AG08396 (cell line): Measurements from ENCODE around the gene ZBTB16.

Experiments used
- DNase-seq: peaks from one replicate; pipeline ENCODE4 v3.0.0; 2012; ENCODE audit warnings: low spot score, mixed read lengths

ZBTB16 gene

DNA sequence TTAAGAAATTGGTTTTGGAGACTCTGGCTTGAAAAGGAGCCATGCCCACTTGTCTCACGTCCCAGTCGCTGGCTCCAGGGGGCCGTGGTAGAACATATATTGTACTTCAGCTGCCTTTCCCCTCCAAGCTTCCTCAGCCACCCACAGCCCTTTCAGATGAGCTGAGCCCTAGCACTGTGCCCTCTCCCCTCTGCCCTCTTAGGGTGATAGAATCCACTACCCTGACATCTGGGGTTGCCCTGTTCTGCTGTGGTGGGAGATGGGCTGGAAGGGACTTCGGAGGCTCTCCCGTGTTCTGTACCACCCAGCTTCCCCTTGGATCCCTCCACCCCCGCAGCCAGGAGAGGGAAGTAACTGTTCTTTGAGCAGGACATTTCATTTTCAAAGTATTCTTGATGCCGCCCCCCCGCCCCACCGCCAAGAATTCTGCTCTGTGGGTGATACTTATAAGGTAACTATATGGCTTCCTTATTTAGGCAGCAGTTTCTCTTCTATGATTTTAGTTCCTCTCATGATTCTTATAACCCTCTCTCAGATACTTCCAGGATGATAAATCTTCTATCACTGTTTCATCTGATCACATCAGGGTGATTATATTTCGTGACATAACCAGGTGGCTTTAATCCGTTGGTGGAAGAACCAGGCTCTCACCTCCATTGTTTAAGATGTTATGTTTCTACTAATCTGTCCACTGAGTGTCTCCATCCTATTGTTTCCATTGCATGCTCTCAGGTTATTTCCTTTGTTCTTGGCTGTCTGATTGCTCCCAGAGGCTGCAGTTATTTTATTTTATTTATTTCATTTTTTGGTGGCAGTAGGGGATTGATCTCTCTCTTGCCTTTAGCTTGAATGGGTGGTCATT is 24.1 kb downstream of the ZBTB16 start:
- no peak for DNase-seq

DNA sequence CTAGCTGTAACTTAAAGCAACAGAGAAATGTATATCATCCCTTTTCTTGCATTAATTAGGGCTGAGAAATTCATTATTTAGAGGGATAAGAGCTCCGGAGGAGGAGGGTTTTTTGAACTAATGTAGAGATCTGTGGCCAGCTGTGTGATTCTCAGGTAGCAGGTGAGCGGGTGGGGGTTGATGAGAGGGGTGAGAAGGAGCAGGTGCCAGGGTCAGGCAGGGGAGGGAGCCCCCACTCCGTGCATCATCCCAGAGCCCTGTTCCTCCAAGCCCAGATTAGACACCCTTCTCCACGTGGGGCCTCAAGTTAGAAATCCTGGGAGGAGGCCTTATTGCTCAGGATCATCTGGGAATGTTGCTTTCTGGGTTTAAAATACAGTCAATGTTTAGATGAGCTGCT is 24.9 kb downstream of the ZBTB16 start:
- DNase-seq = no peak

DNA sequence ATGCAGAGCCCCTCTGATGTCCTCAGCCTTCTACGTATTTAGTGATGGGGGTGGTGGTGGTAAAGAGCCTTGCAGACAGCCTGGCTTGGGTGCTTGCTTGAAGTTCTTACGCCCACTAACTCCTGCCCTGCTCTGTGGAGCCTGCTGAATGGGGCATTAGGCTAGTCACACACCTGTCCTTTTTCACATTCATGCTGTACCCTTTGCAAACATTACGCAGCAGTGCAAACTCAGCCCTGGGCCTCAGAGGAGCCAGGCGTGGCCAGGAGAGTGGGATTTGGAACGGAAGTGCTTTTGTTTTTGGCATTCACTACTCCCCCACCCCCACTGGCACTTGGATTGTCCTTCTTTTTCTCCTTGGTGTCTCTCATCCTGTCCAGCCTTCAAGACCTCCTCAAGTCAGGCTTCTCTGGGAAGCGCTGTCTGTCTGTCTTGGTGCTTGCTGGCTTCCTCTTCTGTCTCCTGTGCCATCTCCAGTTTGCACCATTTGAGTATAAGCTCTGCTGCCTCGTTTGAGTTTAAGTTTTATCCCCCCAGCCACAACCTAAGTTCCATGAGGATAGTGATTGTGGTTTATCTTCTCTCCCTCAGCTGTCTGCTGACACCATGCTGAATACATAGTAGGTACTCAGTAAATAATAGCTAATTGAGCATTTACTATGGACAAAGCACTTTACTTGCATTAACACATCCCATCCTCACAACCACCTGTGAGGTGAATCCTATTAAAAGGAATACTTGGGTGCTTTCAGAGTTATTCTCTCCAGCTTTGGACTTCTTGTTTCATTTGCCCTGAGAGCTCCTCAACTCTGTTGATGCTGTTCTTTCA is 26.7 kb downstream of the ZBTB16 start:
- no peak for DNase-seq

DNA sequence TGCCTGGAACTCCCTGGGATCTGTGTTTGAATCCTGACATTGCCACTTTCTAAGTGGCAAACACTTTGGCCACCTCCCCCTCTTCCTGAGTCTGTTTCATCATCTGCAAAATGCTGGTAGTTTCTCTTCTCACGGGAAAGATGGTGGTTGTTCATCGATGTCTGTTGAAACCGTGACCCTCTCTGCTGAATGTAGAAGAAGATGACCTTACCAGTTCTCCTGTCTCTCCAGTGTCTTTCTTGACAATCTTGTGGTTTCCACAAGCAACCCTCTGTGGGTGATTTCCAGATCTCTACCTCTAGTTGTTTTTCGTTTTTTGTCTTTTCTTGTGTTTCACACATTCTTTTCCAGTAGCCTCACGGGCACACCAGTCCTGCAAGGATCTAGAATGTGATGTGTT is 27.5 kb downstream of the ZBTB16 start:
- DNase-seq = no peak

DNA sequence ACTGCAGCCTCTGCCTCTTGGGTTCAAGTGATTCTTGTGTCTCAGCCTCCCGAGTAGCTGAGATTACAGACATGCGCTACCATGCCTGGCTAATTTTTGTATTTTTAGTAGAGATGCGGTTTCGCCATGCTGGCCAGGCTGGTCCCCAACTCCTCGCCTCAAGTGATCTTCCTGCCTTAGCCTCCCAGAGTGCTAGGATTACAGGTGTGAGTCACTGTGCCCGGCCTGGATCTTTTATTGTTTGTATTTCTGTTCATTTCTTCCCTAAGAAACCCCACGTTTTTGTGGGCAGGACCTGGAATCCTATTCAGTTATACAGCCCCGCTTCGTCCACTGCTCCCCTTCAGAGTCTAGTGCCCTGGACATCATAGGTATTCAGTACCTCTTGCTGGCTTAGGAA is 28.7 kb downstream of the ZBTB16 start:
- DNase-seq = no peak

DNA sequence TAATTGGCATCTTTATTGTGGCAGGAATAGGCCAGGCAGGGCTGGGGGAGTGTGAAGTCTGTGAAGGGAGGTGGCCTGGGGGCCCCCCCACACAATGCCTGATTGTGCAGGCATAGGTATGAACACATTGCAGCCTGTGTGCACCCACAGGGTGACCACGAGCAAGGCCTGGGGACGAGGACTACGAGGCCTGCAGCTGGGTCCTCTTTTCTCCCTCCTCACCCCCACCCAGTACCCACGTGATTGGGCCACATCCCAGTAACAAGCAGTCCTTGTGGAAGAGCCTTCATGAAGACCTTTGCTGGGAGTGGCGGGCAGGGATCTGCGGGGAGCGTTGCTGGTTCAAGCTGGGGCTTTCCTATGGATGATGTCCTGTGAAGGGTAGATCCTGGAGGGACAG is 29.3 kb downstream of the ZBTB16 start:
- DNase-seq = no peak

DNA sequence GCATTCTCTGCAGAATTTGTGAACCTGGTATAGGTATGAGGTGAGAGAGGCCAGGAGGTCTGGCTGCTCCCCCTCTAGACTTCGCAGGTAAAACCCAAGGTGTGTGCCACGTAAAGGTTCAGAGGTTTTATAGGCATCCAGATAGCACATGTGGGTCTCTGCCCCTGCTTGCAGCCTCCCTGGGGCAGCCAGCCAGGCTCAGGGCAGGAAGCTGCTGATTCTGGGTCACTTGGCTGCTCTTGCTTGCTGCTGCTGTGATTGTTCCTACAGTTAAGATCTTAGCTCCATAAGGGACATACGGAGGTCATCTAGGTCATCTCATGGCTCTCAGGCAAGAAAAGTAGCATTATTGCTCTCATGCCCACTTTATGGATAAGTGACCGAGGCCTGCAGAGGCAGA is 30.2 kb downstream of the ZBTB16 start:
- no peak for DNase-seq

DNA sequence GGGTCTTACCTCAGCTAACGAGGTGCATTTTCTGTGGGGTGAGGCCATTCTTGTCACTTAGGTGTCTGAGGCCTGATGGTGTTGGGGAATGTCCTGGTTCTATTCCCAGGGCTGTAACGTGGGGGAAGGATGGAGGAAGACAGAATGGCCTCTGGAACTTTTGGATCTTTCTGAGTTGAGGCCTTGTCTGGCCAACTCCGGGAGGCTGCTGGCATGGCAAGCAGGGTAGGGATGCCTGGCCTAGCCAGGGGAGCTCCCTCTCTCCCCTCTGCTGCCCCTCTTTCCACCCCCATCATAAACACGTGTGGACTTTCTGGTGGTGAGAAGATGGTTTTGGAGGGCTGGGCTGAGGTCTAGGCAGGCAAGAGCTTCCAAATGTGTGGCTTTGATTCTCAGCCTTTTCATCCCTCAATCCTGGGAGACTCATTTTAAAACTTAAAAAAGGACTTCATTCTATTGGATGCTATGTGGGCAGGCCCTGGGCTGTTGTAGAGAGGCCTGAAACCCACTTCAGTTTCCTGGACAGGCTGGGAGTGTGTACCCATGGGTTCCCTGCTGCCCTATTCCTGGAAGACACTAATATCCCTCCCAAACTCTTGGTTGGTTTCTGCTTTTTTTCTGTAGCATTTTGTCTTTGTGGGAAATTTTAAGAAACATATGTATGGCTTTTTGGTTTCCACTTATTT is 30.9 kb downstream of the ZBTB16 start:
- DNase-seq = no peak

DNA sequence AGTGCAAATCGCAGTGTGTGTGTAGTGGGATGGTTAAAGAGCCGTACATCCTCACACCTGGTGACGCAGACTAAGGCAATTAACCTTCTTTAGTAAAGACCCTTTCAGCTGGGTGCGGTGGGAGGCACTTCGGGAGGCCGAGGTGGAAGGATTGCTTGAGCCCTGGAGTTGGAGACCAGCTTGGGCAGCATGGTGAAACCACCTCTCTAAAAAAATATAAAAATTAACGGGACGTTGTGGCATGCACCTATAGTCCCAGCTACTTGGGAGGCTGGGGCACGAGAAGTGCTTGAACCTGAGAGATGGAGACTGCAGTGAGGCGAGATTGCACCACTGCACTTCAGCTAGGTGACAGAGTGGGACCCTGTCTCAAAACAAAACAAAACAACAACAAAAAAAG is 31.5 kb downstream of the ZBTB16 start:
- DNase-seq = no peak

DNA sequence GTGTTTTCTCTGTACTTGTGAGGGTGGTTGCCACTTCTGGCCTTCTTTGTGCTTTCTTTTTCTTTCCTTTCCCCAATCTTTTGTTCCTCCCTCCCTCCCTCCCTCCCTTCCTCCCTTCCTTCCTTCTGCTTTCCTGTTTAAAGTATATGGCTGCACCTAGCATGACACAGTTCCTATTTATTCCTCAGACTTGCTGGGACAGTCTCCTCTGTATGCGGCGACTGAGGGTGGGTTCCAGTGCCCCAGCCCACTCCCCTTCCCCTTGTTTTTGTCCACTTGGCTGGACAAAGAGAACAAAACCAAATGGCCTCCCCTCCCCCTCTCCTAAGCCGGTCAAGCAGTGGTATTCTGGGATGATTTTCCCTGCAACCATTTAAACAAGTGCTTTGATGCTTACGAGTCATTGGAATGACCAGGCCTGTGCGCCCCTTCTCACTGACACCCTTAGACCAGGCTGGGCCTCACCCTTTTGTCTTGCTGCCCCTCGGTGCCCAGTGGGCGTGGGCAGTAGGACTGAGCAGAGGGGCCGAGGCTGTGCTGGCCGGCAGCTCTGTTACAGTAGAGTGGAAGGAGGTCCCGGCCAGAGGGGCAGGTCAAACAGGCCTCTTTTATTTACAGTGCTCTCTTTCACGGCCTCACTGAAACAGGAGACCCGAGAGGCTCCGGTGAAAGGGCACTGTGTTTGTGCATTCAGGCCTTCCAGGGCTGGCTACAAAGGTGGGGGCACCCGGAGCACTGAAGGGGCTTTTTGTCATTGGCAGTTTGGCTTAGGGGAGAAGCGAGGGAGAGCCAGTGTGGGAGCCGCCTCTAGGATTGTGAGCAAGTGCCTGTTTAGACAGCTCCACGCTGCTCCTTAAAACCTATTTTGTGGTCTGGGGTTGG is 32.2 kb downstream of the ZBTB16 start:
- DNase-seq = no peak

DNA sequence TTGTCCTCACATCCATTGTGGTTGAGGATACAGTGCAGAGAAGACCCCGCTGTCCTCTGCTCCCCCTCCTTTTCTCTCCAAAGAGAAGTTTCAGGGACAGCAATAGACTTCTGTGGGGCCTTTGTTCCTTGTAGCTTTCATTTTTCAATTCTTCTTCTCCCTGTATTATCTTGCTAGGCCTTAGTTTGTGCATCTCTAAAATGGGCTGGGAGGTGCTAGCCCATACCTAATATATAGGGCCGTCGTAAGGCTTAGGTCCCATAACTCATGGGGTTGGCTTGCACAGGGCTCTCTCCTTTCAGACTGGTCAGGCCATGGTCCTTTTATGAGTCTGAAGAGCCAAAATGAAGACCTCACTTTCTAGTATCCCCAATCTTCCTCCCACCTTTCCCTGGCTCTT is 33.0 kb downstream of the ZBTB16 start:
- DNase-seq = no peak

DNA sequence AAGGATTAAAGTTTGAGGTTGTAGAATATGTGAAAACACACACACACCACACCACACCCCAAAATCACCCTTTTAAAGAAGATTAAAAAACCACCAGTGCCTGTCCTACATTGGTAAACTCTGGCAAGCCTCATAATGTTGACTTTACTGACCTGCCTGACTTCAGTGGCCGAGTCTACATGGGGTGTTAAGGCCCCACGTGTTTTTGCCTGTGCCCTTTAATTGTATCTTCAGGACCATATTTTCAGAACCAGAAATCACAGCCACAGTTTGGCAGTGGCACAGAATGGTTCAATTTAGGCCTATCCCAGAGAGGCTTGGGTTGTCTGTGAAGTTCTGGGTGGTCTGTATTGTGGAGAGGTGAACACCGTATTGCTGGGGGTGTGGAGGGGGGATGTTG is 33.4 kb downstream of the ZBTB16 start:
- DNase-seq = no peak

DNA sequence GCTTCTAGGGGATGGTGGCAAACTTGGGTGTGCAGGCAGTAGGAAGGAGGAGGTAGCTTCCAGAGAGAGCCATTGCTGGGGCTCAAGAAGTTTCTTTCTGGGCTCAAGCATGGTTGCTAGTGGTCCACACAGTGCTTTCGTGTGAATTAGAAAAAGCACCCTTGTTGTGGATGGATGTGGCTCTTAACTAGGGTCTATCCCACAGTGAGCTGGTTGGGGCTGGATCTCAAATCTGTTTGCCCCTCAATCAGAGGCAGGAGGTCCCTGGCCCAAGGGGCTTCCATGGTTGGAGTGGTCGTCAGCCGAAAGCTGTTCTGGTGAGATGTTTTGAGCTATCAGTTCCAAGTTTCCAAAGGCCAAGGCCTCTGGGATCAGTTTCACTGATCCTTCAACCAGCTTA is 35.0 kb downstream of the ZBTB16 start:
- no peak for DNase-seq

DNA sequence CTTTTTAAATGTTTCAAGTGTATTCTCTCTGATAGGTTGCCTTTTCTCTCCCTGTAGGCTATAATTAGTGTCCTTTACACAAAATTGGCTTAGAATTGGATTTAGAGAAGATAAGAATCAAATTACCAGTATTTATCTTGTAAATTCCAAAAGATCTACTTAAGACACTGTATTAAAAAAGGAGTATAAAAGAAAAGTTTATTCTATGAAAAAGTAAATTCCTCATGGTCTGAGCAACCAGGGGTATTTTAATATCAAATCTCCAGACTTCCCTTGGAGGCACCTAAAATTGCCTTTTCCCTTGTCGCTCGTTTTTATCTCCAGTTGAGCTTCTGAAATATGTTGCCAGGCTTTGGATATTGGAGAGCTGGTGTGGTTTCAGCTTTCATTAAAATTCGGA is 36.4 kb downstream of the ZBTB16 start:
- DNase-seq = no peak

DNA sequence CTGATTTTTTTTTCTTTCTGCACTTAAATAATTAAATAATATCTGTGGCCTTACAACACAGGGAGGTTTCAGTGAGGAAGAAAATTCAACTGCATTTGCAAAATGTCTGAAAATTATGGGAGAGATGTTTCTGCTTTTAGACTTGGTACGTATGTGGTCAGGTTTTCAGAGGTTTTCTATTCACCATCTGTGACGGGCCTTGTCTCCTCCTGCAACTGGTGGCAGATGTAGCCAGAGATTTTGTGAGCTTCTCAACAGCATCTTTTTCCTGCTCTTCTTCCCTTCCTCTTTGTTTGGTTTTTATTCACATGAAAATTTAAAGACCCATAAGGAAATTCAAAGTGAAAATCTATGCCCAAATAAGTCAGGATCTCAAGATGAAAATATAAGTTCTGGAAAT is 38.3 kb downstream of the ZBTB16 start:
- DNase-seq = no peak

DNA sequence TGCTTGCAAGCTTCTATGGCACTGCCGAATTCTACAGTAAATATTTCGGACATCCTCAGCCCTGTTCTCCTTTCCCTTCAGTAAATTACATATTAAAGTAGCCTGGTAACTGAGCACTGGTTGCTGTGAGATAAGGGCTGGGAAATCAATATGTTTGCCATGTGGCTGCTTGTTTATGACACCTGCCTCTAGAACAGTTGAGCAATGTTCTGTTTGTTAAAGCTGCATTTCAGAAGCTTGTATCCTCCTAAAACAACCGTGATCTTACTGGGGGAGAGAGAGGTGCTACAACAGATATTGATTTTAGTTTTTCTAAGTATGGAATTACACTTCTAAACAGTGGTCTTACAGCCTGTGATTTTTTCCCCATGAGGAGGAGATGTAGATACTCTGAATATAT is 39.4 kb downstream of the ZBTB16 start:
- DNase-seq = no peak

DNA sequence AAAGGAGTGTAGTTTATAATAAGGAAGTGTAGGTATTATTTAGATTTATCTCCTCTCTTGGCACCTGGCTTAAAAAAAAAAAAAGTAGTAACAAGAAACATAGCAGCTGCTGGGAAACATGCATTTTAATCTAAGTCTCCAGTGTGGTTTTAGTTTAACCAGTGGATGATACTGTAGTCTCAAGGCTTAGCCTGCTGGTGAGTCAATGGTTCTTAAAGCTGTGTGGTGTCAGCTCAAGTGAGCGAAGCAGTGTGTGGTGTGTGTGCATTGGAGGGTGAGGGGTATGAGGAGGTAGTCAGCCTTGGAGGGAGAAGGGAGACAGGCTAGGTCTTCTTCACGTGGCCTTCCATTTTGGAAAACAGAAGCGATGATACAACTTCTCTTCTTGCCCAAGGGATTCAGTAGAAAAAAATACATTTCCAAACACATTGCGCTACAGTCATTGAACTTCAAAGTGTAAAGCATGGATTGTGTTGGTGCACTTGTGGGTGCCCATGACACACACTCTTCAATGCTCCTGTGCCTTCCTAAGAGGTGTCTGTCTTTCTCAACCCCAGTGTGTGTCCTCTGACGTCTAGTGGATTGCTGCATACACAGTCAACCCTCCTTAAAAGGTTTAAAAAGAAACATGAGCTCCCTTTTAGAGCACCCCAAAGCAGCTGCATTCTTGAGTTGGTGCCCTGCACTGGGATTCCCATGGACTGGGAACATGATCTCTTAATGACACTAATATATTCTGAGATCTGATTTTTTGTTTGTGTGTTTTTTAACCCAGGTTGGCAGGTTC is 40.1 kb downstream of the ZBTB16 start:
- DNase-seq = no peak

DNA sequence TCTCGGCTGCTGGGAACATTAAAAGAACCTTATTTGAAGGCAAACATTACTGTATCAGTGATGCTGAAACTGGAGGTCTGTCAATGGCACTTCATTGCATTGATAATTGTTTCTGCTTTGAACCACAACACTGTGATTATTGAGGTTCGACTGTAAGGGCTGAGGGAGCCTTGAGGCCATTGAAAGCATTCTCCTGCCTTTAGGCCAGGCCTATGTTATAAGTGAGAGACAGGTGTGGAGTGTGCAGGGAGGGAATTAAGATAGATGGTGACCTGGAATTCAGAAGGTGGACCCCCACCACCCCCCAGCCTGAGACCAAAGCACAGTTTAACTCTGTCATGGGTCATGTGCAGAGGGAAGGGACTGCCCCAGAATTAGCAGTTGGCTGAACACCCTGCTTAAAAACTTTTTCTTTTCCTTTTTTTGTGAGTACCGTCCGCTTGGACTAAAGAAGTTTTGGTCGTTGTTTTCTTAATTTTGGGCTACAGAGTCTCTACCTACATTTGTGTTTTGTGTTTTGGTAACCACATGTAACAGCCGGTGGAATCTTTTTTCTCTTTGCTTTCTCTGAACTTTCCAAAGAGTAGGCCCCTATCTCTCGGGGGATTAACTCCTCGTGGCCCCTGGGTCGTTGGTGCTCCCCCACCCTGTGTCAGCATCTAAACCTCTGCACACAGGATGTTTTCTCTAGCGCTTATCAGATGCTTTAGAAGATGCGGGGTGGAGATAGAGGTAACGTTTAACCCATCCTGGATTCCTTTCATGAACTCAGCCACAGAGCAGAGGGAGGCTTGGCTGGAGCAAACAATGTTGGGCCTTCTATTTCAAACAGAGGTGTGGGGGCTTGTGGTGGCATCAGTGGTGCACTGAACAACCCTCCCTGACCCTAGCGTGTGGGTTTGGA is 43.7 kb downstream of the ZBTB16 start:
- DNase-seq = no peak

DNA sequence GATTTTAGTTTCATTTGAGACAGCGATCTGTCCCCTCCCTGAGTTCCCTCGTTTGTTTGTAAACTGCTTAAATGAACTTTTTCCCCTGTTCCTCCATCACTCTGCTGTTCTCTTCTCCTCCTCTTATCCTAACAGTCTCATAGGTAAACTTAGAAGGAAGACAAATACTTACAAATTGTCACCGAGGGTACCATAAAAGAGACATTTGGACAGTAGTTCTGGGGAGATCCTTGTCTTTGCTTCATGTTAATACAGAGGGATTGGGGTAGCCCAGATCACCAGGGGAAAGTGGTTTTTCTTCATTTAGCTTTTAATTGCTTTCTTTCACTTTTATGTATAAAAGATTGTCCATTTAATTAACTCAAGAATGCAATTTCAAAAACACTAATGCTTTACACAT is 46.1 kb downstream of the ZBTB16 start:
- DNase-seq = no peak

DNA sequence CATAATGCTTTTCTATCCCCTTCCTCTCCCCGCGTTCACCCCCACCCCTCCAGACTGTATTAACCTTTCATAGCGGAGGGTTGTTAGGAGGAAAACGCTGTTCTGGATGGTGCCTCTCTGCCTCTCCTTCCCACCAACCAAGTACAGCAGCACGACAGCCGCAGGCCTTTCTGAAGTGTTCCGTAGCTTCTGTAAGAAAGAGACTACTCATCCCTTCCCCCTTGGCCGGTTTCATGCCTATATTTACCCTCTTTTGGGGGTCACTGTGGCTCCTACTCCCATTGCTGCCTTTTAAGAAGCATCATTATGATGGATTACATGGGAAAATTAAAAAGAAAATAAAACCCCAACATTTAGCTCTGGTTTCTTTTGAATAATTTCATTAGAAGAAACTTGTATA is 46.5 kb downstream of the ZBTB16 start:
- DNase-seq = no peak
